Activated CD8-positive, alpha-beta T cell treated with anti-CD3 and anti-CD28 coated beads for 36 hours (primary cell): ENCODE measurements around the gene HFM1. TPM values are rescaled to one million over a fixed set of nuclear protein-coding genes. Genes with fewer than 3 reads are reported as not detected.

Source experiments
- ATAC-seq: fragments of 200-7000 bp; cut with Tn5 transposase; one replicate; pipeline ENCODE4 v1.10.0; 2021; ENCODE audit warnings: mild to moderate bottlenecking, moderate library complexity
- CTCF ChIA-PET: fragments of 350-600 bp; sonication (Branson Sonifier 250); formaldehyde crosslinking; loops from one replicate; lab custom pipeline; 2021; ENCODE audit warnings: antibody characterized with exemption; lab: Charles Lee
- POLR2A ChIA-PET: fragments of 350-600 bp; sonication (Branson Sonifier 250); formaldehyde crosslinking; loops from one replicate; lab custom pipeline; 2021; ENCODE audit warnings: antibody characterized with exemption; lab: Charles Lee
- DNase-seq: peaks from one replicate; pipeline ENCODE4 v3.0.0-alpha.2; 2020
- H3K27ac Mint-ChIP-seq: one replicate; pipeline ENCODE4 v1.8.0; 2021; ENCODE audit warnings: mild to moderate bottlenecking, mixed read lengths
- H3K27me3 Mint-ChIP-seq: one replicate; pipeline ENCODE4 v1.8.0; 2021; ENCODE audit warnings: mixed read lengths
- H3K36me3 Mint-ChIP-seq: one replicate; pipeline ENCODE4 v1.8.0; 2021; ENCODE audit warnings: low read depth, mixed read lengths
- H3K4me1 Mint-ChIP-seq: one replicate; pipeline ENCODE4 v1.8.0; 2021; ENCODE audit warnings: low read depth, mixed read lengths
- H3K4me3 Mint-ChIP-seq: one replicate; pipeline ENCODE4 v1.8.0; 2021; ENCODE audit warnings: mild to moderate bottlenecking, moderate library complexity, mixed read lengths
- H3K9me3 Mint-ChIP-seq: one replicate; pipeline ENCODE4 v1.8.0; 2021; ENCODE audit warnings: mixed read lengths
- intact Hi-C: fragments of 100-400 bp; cut with micrococcal nuclease; formaldehyde crosslinking; loops from one replicate; pipeline ENCODE4 v1.10.0; 2022
- total RNA-seq, 2 experiments: library from RNA; stranded (reverse); gene quantifications; one replicate each; pipeline ENCODE4 v1.2.3, GENCODE V29; 2021
- TF ChIP-seq, protein P1 (sequence below): fragments of 200-600 bp; IDR thresholded peaks from one replicate; pipeline ENCODE4 v1.8.0; 2022; ENCODE audit warnings: antibody characterized with exemption, mild to moderate bottlenecking

The HFM1 gene
- total RNA-seq, 2 experiments from 2014 or later, result 0.47 TPM; not detected in 1

DNA sequence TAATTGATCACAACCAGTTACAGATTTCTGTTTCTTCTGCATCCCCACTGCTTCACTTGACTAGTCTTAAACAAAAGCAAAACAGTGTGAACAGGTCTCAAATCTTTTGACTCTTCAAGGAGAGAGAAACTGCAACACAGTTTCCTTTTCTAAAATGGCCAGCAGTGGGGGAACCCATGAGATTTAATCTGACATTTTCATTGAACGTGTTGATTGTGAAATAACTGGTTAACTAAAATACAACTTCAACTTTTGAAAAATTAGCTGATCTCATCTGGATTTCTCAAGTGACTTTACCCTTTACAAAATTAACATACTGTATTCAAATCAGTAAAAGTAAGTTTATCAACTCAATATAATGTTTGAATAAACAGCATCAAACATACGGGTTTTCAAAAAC, 143.0 kb downstream of the HFM1 start:
- ChIA-PET POLR2A (no interaction called here), CTCF (interaction anchor here (1.3 to 1.6 kb wide), 2 partner anchors 21 to 96 kb away, joined by 3 read pairs; no protein-coding TSS in a partner anchor)
- no peaks in the 10 kb centered on the region for H3K36me3 Mint-ChIP-seq
- no peaks in the 10 kb centered on the region for H3K9me3 Mint-ChIP-seq
- TF ChIP-seq, protein P1, sequence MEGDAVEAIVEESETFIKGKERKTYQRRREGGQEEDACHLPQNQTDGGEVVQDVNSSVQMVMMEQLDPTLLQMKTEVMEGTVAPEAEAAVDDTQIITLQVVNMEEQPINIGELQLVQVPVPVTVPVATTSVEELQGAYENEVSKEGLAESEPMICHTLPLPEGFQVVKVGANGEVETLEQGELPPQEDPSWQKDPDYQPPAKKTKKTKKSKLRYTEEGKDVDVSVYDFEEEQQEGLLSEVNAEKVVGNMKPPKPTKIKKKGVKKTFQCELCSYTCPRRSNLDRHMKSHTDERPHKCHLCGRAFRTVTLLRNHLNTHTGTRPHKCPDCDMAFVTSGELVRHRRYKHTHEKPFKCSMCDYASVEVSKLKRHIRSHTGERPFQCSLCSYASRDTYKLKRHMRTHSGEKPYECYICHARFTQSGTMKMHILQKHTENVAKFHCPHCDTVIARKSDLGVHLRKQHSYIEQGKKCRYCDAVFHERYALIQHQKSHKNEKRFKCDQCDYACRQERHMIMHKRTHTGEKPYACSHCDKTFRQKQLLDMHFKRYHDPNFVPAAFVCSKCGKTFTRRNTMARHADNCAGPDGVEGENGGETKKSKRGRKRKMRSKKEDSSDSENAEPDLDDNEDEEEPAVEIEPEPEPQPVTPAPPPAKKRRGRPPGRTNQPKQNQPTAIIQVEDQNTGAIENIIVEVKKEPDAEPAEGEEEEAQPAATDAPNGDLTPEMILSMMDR, result no peak
- H3K4me1 Mint-ChIP-seq, result no peaks in the 10 kb centered on the region
- intact Hi-C loops, result no loop called here
- H3K27me3 Mint-ChIP-seq, result peaks cover 4% of the 10 kb centered on the region
- DNase-seq (no peak), ATAC-seq (no peak)
- no peak overlapping the region for H3K27ac Mint-ChIP-seq
- H3K4me3 Mint-ChIP-seq, result no peak overlapping the region

DNA sequence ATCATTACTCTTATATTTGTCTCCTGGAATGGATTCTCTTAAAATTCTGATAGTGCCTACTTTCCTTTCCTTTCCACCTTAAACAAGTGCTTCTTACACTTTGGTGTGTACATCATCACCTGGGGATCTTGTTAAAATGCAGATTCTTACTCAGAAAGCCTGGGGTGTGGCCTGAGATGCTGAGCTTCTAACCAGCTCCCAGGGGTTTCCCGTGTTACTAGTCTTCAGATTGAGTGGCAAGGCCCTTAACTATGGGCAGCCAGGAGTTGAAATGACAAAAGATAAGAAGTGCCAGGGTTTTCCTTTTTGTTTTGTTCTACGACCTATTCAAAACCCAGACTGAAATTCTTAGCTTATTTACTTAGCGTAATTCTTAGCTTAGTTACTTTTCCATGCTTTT, 159.2 kb downstream of the HFM1 start:
- POLR2A ChIA-PET, result no interaction called here

DNA sequence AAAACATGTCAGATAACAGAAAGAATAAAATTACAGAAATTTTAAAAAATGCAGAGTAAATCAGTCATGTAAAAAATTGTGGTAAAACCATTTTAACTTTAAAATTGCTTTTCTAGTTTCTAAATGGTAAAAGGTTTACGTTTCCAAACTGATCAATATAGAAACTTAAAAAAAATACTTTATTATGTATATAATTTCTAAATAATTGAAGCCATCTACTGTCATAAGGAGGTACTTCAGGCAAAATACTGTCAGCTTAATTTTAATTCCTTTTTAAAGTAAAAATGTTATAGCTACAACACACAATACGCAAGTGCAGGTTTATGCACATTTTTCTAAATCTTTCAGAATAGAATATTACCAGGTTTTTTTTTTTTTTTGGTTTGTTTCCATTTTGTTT, 159.9 kb downstream of the HFM1 start:
- no peaks in the 10 kb centered on the region for H3K9me3 Mint-ChIP-seq

More for the DNA sequence above, 159.2 kb downstream of the HFM1 start:
- Mint-ChIP-seq H3K27me3 (peaks cover 13% of the 10 kb centered on the region), H3K36me3 (no peaks in the 10 kb centered on the region), H3K9me3 (no peaks in the 10 kb centered on the region), H3K27ac (no peak overlapping the region), H3K4me1 (no peaks in the 10 kb centered on the region), H3K4me3 (no peak overlapping the region)
- intact Hi-C loops, result no loop called here
- TF ChIP-seq, protein P1, result no peak
- ATAC-seq (no peak), DNase-seq (no peak)
- CTCF ChIA-PET, result interaction anchor here (1.9 kb wide), 1 partner anchor 80 kb away, joined by 7 read pairs; no protein-coding TSS in a partner anchor

DNA sequence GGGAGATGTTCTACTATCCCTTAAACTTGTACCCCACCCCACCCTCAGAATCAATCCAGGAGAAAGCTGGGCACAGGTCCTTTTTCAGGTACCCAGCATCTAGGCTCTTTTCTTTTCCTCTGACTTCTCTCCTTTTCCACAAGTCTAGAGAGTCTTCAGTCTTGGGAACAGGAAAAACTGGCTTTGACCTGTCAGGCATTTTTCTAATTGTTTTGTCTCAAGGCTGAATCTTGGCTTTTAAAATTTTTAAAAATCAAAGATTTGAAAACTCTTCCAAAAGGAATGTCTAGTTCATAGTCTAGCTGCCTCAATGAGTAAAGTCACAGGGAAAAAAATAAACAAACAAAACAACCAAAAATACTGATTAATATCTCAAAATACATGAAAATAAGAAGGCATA, 161.5 kb downstream of the HFM1 start:
- Mint-ChIP-seq H3K4me1 (no peaks in the 10 kb centered on the region), H3K36me3 (no peaks in the 10 kb centered on the region), H3K9me3 (no peaks in the 10 kb centered on the region), H3K27ac (no peak overlapping the region), H3K4me3 (no peak overlapping the region), H3K27me3 (peaks cover 4% of the 10 kb centered on the region)
- CTCF ChIA-PET, result interaction anchor here (1.0 kb wide), 1 partner anchor 77 kb away, joined by 3 read pairs; no protein-coding TSS in a partner anchor
- TF ChIP-seq, protein P1, result no peak
- DNase-seq, result no peak
- intact Hi-C loops, result no loop called here
- POLR2A ChIA-PET, result no interaction called here
- no peak for ATAC-seq

More for the DNA sequence above, 159.9 kb downstream of the HFM1 start:
- TF ChIP-seq, protein P1, result no peak
- H3K27ac Mint-ChIP-seq, result no peak overlapping the region
- POLR2A ChIA-PET, result interaction anchor here (0.7 kb wide), 1 partner anchor 62 kb away, joined by 5 read pairs; no protein-coding TSS in a partner anchor
- no peaks in the 10 kb centered on the region for H3K36me3 Mint-ChIP-seq
- H3K27me3 Mint-ChIP-seq, result peaks cover 10% of the 10 kb centered on the region
- no peaks in the 10 kb centered on the region for H3K4me1 Mint-ChIP-seq
- DNase-seq, result no peak
- no peak overlapping the region for H3K4me3 Mint-ChIP-seq
- no peak for ATAC-seq
- intact Hi-C loops, result no loop called here
- CTCF ChIA-PET, result interaction anchor here (1.9 kb wide), 1 partner anchor 79 kb away, joined by 7 read pairs; no protein-coding TSS in a partner anchor

DNA sequence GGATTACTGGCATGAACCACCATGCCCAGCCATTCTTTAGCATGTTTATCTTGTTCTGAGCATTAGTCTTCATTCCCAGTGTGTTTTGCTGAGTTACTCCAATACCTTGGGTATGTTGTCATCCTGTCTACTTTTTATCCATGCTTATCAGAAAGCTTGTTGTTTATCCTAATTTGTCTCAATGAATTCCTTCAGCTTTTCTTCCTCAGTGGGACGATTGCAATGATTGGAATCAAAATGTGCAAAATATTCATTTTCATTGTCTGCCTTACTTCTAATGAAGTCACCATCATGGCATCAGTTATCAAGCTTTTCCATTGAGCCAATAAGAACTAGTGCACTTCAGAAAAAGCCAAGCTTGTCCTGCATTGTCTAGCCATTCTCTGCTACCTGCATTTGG, 170.5 kb downstream of the HFM1 start:
- no peaks in the 10 kb centered on the region for H3K36me3 Mint-ChIP-seq
- H3K27ac Mint-ChIP-seq, result no peak overlapping the region
- no peaks in the 10 kb centered on the region for H3K9me3 Mint-ChIP-seq
- no peak for ATAC-seq
- DNase-seq, result no peak
- intact Hi-C loops, result no loop called here
- peaks cover 5% of the 10 kb centered on the region for H3K27me3 Mint-ChIP-seq
- ChIA-PET POLR2A (no interaction called here), CTCF (interaction anchor here (1.4 to 1.8 kb wide), 2 partner anchors 68 to 69 kb away, joined by 3 to 4 read pairs; no protein-coding TSS in a partner anchor)
- no peaks in the 10 kb centered on the region for H3K4me1 Mint-ChIP-seq
- H3K4me3 Mint-ChIP-seq, result no peak overlapping the region
- TF ChIP-seq, protein P1, result no peak
